NCI-H82 (cell line): ENCODE data around the gene POGK.
"Not testable (repeated sequence)": the region's sequence is repeated elsewhere in the genome, so short reads cannot be mapped to it uniquely, and the experiment has no call there.

Source experiments
- DNase-seq: peaks from one replicate; lab custom pipeline; 2025; lab: John Stamatoyannopoulos, UW

POGK gene

GRCh38 chr1:166838766-166839599 lies at the start of gene POGK:
POGK (plus strand) TSS chr1:166839475; CDS start chr1:166840957, 1,482 bp downstream.
- peak; percentile 97 for DNase-seq

GRCh38 chr1:166796620-166797236 lies 42.5 kb upstream of the POGK start:
- DNase-seq, result no peak

- peak; percentile 12 for DNase-seq
These were observed 30.3 kb upstream of the POGK start for GRCh38 chr1:166808952-166809351.

- no peak for DNase-seq
These were observed 27.6 kb upstream of the POGK start for GRCh38 chr1:166811691-166812090.

- DNase-seq, result peak; percentile 91
These were observed 25.6 kb upstream of the POGK start for GRCh38 chr1:166813508-166814223.

- DNase-seq, result peak; percentile 23
These were observed 24.7 kb upstream of the POGK start for GRCh38 chr1:166814611-166815010.

GRCh38 chr1:166819974-166820373 lies 19.3 kb upstream of the POGK start:
- peak; percentile 84 for DNase-seq

- no peak for DNase-seq
These were observed 16.9 kb upstream of the POGK start for GRCh38 chr1:166822385-166822784.

- no peak for DNase-seq
These were observed 11.8 kb upstream of the POGK start for GRCh38 chr1:166827426-166827825.

GRCh38 chr1:166829762-166830161 lies 9.5 kb upstream of the POGK start:
- not testable (repeated sequence) for DNase-seq

- no peak for DNase-seq
These were observed 2.5 kb upstream of the POGK start for GRCh38 chr1:166836733-166837132.

- DNase-seq, result peak; percentile 85
These were observed 479 bp downstream of the POGK start for GRCh38 chr1:166839600-166840308.

- DNase-seq, result no peak
These were observed 1.3 kb downstream of the POGK start for GRCh38 chr1:166840309-166841274.

GRCh38 chr1:166843322-166843721 lies 4.0 kb downstream of the POGK start:
- no peak for DNase-seq

GRCh38 chr1:166843769-166844596 lies 4.7 kb downstream of the POGK start:
- no peak for DNase-seq

- no peak for DNase-seq
These were observed 5.5 kb downstream of the POGK start for GRCh38 chr1:166844791-166845190.

- no peak for DNase-seq
These were observed 8.9 kb downstream of the POGK start for GRCh38 chr1:166848193-166848592.

GRCh38 chr1:166849135-166849534 lies 9.9 kb downstream of the POGK start:
- DNase-seq, result no peak

- DNase-seq, result no peak
These were observed 13.6 kb downstream of the POGK start for GRCh38 chr1:166852918-166853317.

GRCh38 chr1:166855558-166855957 lies 16.3 kb downstream of the POGK start:
- no peak for DNase-seq
